Activated T-cell treated with anti-CD3 and anti-CD28 coated beads, Interleukin-2, amount 50 U/mL, for 24 hours (primary cell): ENCODE results near the gene ACTR1B.

Experiments used
- DNase-seq: peaks from one replicate; pipeline ENCODE4 v3.0.0-alpha.2; 2020
- H3K27ac Mint-ChIP-seq: 2 replicates; pipeline ENCODE4 v1.8.0; 2020; ENCODE audit warnings: mild to moderate bottlenecking, mixed read lengths
- H3K27me3 Mint-ChIP-seq: 2 replicates; pipeline ENCODE4 v1.8.0; 2020; ENCODE audit warnings: mixed read lengths
- H3K36me3 Mint-ChIP-seq: 2 replicates; pipeline ENCODE4 v1.8.0; 2020; ENCODE audit warnings: low read depth, mixed read lengths
- H3K4me1 Mint-ChIP-seq: 2 replicates; pipeline ENCODE4 v1.8.0; 2020; ENCODE audit warnings: low read depth, mixed read lengths
- H3K4me3 Mint-ChIP-seq: 2 replicates; pipeline ENCODE4 v1.8.0; 2020; ENCODE audit warnings: mild to moderate bottlenecking, moderate library complexity, mixed read lengths
- H3K9me3 Mint-ChIP-seq: 2 replicates; pipeline ENCODE4 v1.8.0; 2020; ENCODE audit warnings: mixed read lengths

The ACTR1B gene

GRCh38 chr2:97658691-97659157 lies 5.1 kb downstream of the ACTR1B start:
- no peak for DNase-seq
- no peaks in the 10 kb centered on the region for H3K9me3 Mint-ChIP-seq
- peak overlapping the region; percentile 18 for H3K27ac Mint-ChIP-seq
- H3K36me3 Mint-ChIP-seq = peaks cover 93% of the 10 kb centered on the region
- no peak overlapping the region for H3K4me3 Mint-ChIP-seq
- no peaks in the 10 kb centered on the region for H3K27me3 Mint-ChIP-seq
- peaks cover 44% of the 10 kb centered on the region for H3K4me1 Mint-ChIP-seq

DNA sequence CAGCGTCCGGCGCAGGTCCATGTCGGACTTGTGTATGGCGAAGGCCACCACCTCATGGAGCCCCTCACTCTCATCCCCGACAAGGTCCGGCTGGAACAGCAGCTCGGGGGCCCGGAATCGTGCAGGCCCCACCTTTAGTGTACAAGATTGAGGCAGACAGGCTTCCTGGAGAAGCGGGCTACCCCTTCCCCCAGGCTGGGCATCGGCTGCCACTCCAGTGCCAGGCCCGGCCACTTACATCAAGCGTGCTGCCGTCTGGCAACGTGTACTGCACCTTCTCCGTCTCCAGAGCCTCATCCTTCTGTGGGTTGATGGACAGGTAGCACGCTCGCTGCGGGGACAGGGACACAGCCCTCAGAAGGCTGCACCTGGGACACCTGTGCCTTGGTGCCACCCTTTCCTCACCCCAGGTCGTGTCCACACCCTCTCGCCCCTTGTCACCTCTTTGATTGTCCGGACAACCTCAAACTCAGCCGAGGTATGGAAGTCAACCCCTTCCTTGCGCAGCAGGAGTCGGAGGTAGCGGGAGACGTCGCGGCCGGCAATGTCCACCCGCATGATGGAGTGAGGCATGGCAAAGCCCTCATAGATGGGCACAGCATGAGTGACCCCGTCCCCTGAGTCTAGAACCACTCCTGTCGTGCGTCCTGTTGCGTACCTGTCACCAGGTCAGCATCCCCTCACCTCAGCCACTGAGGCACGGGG lies 5.7 kb downstream of the ACTR1B start:
- Mint-ChIP-seq H3K27ac (peak overlapping the region; percentile 59), H3K4me1 (peaks cover 46% of the 10 kb centered on the region), H3K27me3 (no peaks in the 10 kb centered on the region), H3K9me3 (no peaks in the 10 kb centered on the region), H3K36me3 (peaks cover 96% of the 10 kb centered on the region), H3K4me3 (no peak overlapping the region)
- no peak for DNase-seq

GRCh38 chr2:97656905-97657587 lies 6.8 kb downstream of the ACTR1B start:
- no peak for DNase-seq
- H3K9me3 Mint-ChIP-seq = no peaks in the 10 kb centered on the region
- no peak overlapping the region for H3K27ac Mint-ChIP-seq
- H3K4me1 Mint-ChIP-seq = peaks cover 39% of the 10 kb centered on the region
- H3K36me3 Mint-ChIP-seq = peaks cover 89% of the 10 kb centered on the region
- H3K4me3 Mint-ChIP-seq = no peak overlapping the region
- H3K27me3 Mint-ChIP-seq = no peaks in the 10 kb centered on the region

DNA sequence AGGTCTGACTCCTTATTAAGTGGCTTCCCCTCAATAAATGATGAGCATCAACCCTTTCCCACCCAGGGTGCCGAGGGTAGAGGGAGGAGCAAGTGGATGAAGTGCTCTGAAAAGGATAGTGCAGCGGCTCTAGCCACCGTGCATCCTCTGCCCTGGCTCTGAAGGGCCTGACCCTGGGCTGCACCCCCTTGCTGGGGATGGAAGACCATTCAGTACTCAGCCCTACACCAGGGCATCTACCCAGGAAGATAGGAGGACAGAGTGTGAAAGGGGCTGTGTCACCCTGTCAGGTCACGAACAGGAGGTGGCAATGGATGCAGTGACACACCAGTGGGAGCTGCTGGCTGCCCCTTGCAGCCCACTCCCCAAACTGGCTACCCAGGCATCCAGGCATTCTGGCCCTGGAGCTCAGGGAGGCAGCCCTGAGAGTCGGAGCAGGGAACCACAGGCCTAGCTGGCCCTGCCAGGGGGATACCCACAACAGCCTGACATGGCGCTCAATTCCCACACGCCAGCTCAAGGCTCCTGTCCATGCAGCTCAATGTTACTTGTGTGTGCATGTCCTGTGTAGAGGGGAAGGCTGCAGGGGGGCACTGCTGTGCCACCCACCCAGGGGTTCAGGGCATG lies 7.6 kb downstream of the ACTR1B start:
- H3K36me3 Mint-ChIP-seq = peaks cover 83% of the 10 kb centered on the region
- no peak overlapping the region for H3K4me3 Mint-ChIP-seq
- H3K27ac Mint-ChIP-seq = no peak overlapping the region
- H3K4me1 Mint-ChIP-seq = peaks cover 31% of the 10 kb centered on the region
- no peak for DNase-seq
- H3K27me3 Mint-ChIP-seq = no peaks in the 10 kb centered on the region
- no peaks in the 10 kb centered on the region for H3K9me3 Mint-ChIP-seq

- Mint-ChIP-seq H3K4me3 (no peak overlapping the region), H3K4me1 (peaks cover 19% of the 10 kb centered on the region), H3K27me3 (no peaks in the 10 kb centered on the region), H3K36me3 (peaks cover 83% of the 10 kb centered on the region), H3K27ac (peak overlapping the region; percentile 71), H3K9me3 (no peaks in the 10 kb centered on the region)
- DNase-seq = no peak
Observed at GRCh38 chr2:97654791-97655190, 9.1 kb downstream of the ACTR1B start.

GRCh38 chr2:97654309-97654708 lies 9.5 kb downstream of the ACTR1B start:
- H3K36me3 Mint-ChIP-seq = peaks cover 83% of the 10 kb centered on the region
- H3K9me3 Mint-ChIP-seq = no peaks in the 10 kb centered on the region
- no peak for DNase-seq
- no peak overlapping the region for H3K4me3 Mint-ChIP-seq
- peak overlapping the region; percentile 31 for H3K27ac Mint-ChIP-seq
- H3K27me3 Mint-ChIP-seq = no peaks in the 10 kb centered on the region
- peaks cover 21% of the 10 kb centered on the region for H3K4me1 Mint-ChIP-seq

GRCh38 chr2:97653874-97654273 lies 10.0 kb downstream of the ACTR1B start:
- H3K9me3 Mint-ChIP-seq = no peaks in the 10 kb centered on the region
- H3K4me3 Mint-ChIP-seq = no peak overlapping the region
- no peak overlapping the region for H3K27ac Mint-ChIP-seq
- peaks cover 83% of the 10 kb centered on the region for H3K36me3 Mint-ChIP-seq
- DNase-seq = no peak
- H3K27me3 Mint-ChIP-seq = no peaks in the 10 kb centered on the region
- H3K4me1 Mint-ChIP-seq = peaks cover 21% of the 10 kb centered on the region

DNA sequence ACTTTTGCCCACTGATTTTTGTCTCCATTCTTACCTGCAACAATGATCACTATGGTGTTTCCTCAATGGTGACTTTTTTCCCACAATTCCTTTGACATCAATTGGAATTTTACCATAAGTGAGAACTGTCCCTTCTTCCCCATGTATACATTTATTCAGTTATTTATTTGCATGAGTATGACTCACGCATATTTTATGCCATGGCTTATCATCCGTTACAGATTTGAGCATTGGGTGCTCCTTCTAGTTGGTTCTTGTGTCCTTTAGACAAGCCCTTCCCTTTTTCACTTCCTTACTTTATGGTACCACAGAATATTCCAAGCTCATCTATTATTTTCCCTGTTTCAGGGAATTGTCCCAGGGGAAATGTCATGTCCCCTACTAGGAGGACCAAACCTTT lies 10.4 kb downstream of the ACTR1B start:
- peaks cover 83% of the 10 kb centered on the region for H3K36me3 Mint-ChIP-seq

GRCh38 chr2:97651114-97651513 lies 12.7 kb downstream of the ACTR1B start:
- peaks cover 31% of the 10 kb centered on the region for H3K4me1 Mint-ChIP-seq
- no peak for DNase-seq
- H3K27me3 Mint-ChIP-seq = no peaks in the 10 kb centered on the region
- no peak overlapping the region for H3K4me3 Mint-ChIP-seq
- H3K27ac Mint-ChIP-seq = peak overlapping the region; percentile 26
- H3K36me3 Mint-ChIP-seq = peaks cover 81% of the 10 kb centered on the region
- H3K9me3 Mint-ChIP-seq = no peaks in the 10 kb centered on the region

More for the DNA sequence above, 10.4 kb downstream of the ACTR1B start:
- no peaks in the 10 kb centered on the region for H3K9me3 Mint-ChIP-seq
- no peak overlapping the region for H3K27ac Mint-ChIP-seq
- no peak overlapping the region for H3K4me3 Mint-ChIP-seq
- H3K27me3 Mint-ChIP-seq = no peaks in the 10 kb centered on the region
- H3K4me1 Mint-ChIP-seq = peaks cover 21% of the 10 kb centered on the region
- no peak for DNase-seq

GRCh38 chr2:97646977-97647376 lies 16.9 kb downstream of the ACTR1B start:
- H3K27ac Mint-ChIP-seq = peak overlapping the region; percentile 96
- no peaks in the 10 kb centered on the region for H3K9me3 Mint-ChIP-seq
- no peak for DNase-seq
- H3K4me3 Mint-ChIP-seq = peak overlapping the region; percentile 87
- H3K36me3 Mint-ChIP-seq = peaks cover 50% of the 10 kb centered on the region
- H3K4me1 Mint-ChIP-seq = peaks cover 22% of the 10 kb centered on the region
- H3K27me3 Mint-ChIP-seq = no peaks in the 10 kb centered on the region

GRCh38 chr2:97645695-97646629 lies 17.9 kb downstream of the ACTR1B start, which contains the start of gene COX5B:
Gene COX5B (plus strand): TSS chr2:97646062. CDS start chr2:97646087, 25 bp downstream.
- Mint-ChIP-seq H3K27me3 (no peaks in the 10 kb centered on the region), H3K4me3 (peak within 1 kb of the TSS; percentile 87), H3K9me3 (no peaks in the 10 kb centered on the region), H3K4me1 (peaks cover 22% of the 10 kb centered on the region), H3K36me3 (peaks cover 47% of the 10 kb centered on the region), H3K27ac (peak within 1 kb of the TSS; percentile 96)
- DNase-seq = peak; percentile 99

DNA sequence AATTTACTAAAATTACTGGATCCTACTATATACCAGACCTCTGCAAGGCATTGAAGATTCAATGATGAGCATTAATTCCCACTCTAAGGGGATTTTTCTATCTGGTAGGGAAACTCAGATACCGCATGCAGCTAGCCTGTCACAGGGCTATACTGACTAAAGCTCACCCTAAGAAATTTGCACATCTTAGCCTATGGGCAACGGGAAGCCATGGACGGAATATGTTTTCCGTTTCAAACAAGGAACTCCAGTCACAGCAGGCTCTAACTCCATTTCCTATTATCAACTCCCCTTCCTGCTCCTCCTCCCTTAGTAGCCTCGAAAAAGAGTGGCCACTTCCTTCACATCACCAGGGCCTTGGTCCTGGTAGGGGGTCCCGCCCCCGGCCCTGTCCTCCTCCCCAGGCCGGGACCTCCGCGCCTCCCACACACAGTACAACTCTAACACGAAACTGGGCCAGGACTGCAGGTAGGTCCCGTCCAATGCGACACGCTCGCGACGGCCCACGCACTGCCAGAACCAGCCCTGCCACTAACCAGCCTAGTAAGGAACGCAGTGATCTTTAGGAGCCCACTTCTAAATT lies 18.6 kb downstream of the ACTR1B start:
- no peak for DNase-seq
- Mint-ChIP-seq H3K36me3 (peaks cover 39% of the 10 kb centered on the region), H3K27me3 (no peaks in the 10 kb centered on the region)

DNA sequence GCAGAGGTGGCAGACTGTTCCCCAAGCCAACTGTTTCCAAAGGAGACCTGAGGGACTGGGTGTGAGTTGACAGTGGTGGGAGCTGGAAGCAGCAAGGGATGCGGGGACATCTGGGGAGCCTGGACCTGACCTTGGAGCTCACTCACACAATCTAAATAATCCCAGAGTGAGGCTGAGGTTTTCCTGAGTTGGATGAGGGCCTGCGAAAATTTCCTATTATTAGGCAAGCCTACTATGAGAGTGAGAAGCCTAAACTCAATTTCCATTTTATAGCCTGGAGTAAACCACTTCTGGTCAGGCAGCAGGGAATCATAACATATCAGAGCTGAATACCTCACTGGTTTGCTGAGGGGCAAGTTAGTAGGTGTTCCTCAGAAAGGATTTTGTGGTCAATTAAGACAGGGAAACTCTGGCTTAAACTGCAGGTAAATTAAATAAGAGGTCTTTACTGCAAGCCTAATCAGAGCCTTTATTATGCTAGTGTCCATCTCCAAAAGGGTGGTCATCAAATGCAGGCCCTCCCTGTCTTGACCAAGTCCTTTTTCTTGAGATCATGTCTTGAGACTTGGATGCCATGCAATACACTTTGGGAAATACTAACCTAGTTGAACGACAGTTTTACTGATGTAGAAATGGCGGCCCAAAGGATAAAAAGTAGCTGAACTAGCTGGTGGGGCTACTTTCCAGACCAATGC lies 19.7 kb downstream of the ACTR1B start:
- no peak overlapping the region for H3K27ac Mint-ChIP-seq
- no peak for DNase-seq
- no peak overlapping the region for H3K4me3 Mint-ChIP-seq

More for the DNA sequence above, 18.6 kb downstream of the ACTR1B start:
- Mint-ChIP-seq H3K27ac (peak overlapping the region; percentile 96), H3K4me1 (peaks cover 22% of the 10 kb centered on the region), H3K4me3 (peak overlapping the region; percentile 87), H3K9me3 (no peaks in the 10 kb centered on the region)

More for the DNA sequence above, 19.7 kb downstream of the ACTR1B start:
- Mint-ChIP-seq H3K27me3 (peaks cover 6% of the 10 kb centered on the region), H3K36me3 (peaks cover 29% of the 10 kb centered on the region), H3K9me3 (no peaks in the 10 kb centered on the region), H3K4me1 (peaks cover 20% of the 10 kb centered on the region)
